Effector CD4-positive, alpha-beta T cell (primary cell): ENCODE data around the gene MTMR2.
"Not testable (repeated sequence)": the region's sequence is repeated elsewhere in the genome, so short reads cannot be mapped to it uniquely, and the experiment has no call there.

Source experiments
- DNase-seq: peaks from one replicate; pipeline ENCODE4 v3.0.0-alpha.2; 2020

MTMR2 gene

DNA sequence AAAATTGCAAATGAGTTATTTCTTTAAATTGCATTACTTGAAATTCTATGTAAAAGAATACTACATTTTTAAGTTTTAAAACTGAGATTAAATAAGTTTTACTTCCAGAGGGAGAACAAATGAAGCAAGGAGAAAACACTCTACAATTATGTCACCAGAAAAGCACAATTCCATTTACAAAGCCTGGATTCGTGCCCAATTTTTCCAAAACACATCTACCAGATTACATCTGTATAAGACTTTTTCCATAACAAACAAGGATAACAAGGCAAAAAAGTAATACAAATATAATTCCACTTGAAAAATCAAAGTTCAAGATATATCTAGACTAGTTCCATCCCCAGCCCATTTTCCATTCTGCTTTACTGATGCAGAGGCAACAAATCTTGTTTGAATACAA, 40.5 kb downstream of the MTMR2 start:
- no peak for DNase-seq

- no peak for DNase-seq
Observed at GRCh38 chr11:95877291-95877690, 46.6 kb downstream of the MTMR2 start.

DNA sequence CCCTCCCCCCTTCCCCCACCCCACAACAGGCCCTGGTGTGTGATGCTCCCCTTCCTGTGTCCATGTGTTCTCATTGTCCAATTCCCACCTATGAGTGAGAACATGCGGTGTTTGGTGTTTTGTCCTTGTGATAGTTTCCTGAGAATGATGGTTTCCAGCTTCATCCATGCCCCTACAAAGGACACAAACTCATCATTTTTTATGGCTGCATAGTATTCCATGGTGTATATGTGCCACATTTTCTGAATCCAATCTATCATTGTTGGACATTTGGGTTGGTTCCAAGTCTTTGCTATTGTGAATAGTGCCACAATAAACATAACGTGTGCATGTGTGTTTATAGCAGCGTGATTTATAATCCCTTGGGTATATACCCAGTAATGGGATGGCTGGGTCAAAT, 53.0 kb downstream of the MTMR2 start:
- not testable (repeated sequence) for DNase-seq

GRCh38 chr11:95867105-95867504, 56.8 kb downstream of the MTMR2 start:
- no peak for DNase-seq

GRCh38 chr11:95863486-95864140, 60.3 kb downstream of the MTMR2 start:
- no peak for DNase-seq

DNA sequence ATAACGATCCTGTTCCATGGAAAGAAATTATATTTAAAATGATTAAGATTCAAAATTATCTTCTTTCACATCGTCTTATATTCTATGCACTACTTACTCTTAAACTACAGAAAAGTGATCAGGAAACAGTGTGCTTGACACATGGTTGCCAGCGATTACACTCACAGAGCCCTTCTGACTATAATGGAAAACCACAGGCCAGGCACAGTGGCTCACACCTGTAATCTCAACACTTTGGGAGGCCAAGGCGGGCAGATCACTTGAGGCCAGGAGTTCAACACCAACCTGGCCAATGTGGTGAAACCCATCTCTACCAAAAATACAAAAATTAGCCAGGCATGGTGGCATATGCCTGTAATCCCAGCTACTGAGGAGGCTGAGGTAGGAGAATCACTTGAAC, 63.9 kb downstream of the MTMR2 start:
- not testable (repeated sequence) for DNase-seq

- DNase-seq, result not testable (repeated sequence)
Observed at GRCh38 chr11:95854362-95854761, 69.5 kb downstream of the MTMR2 start.

GRCh38 chr11:95853862-95854261, 70.0 kb downstream of the MTMR2 start:
- DNase-seq, result no peak

- DNase-seq, result no peak
Observed at GRCh38 chr11:95853138-95853537, 70.8 kb downstream of the MTMR2 start.

GRCh38 chr11:95850137-95850536, 73.8 kb downstream of the MTMR2 start:
- no peak for DNase-seq

- DNase-seq, result no peak
Observed at GRCh38 chr11:95849087-95849825, 74.7 kb downstream of the MTMR2 start.

DNA sequence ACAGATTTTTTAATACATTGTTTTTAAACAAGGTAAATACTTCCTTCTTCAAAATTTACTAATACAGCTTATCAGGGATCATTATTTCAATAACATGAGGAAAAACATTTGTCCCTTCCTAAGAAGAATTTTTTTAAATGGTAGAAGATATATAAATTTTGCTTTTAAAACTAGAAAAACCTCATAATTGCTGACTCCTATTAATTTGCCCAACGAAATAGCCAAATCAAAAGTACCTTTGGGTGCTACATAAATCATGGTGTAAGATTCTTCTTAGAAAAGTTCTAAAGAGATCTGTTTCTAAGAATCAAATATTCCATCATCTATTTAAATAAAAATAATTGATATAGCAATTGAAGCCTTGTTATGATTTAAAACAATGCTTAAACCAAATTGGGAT, 78.7 kb downstream of the MTMR2 start:
- DNase-seq, result no peak

DNA sequence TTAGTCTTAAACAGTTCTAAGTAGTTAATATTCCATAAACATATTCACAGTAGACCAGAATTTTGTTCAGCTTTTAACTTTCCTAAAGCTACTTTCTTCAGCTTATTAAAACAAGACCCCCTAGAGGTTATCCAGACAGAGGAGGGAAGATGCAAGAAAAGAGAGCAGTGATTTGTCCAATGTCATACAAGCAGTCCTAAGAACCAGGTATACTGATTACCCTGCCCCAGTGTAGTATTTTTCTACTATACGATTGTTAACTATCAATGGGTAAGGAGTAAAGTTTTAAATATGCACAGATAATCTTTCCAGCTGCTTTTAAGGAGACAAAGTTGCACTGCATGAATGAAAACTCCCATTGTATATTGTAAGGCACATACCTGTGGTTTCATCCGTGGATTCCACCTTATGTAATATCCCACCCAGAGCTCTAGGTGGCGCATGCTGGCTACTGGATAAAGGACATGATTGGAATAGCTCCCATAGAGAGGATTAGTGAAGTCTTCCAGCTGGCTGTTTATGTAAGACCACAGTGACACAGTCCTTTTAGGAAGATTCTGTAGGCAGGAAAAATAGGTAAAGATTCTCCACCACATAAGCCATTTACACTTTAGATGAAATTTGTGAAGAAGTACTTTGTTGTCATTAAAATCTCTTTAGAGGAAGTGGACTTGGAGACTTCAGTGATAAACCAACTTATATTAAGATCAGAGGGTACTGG, 88.0 kb downstream of the MTMR2 start:
- DNase-seq, result peak; percentile 47

DNA sequence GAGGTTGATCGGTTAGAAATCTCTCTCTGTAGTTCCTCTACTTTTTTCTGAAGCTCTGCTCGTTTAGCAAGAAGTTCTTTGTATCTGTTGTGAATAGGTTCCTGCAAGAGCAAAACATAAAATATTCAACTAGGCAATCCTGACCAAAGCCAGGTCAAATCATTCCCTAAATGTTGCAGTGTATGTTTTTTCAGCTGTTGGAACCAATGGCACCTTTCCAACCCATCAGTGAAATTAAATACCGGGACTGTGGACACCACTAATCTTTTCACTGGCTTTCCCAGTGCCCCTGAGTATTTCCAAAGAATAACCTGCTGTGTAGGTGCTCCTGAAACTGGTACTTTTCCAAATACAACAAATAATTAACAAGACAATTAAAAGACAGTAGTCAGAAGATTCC, 88.6 kb downstream of the MTMR2 start:
- DNase-seq, result no peak

DNA sequence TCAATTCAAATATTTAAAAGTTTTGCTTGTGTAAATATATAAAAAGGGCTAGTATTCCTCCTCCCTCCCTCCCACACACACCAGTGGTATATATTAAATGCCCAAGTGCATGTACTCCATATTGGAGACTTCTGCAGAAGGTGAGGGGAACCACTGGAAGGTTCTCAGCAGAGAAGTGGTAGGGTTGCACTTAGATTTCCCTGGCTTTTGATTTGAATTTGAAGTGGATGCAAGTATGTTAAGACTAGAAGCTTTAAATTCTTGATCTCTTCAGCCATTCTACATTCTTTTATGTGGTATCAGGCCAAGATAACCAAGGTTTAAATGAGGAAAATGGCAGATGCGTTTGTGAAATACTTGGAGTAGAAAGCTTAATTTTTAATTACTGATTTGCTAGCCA, 90.5 kb downstream of the MTMR2 start:
- no peak for DNase-seq

DNA sequence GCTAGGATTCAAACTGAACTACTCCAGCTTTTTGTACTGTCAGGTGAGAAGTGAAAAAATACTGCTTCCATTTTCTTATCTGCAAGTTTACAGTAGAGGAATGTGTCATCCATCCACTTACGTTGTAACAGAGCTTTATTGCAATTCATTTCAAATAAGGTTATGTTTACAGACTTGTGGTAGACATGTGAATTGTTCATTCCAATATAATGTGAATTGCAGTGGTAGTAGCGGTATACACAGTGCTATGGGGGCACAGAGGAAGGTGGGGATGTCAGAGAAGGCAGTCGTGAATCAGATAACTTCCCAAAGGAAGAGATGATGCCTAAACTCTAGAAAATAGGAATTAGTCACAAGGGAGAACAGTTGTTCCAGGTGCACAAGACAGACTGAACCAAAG, 91.1 kb downstream of the MTMR2 start:
- no peak for DNase-seq

DNA sequence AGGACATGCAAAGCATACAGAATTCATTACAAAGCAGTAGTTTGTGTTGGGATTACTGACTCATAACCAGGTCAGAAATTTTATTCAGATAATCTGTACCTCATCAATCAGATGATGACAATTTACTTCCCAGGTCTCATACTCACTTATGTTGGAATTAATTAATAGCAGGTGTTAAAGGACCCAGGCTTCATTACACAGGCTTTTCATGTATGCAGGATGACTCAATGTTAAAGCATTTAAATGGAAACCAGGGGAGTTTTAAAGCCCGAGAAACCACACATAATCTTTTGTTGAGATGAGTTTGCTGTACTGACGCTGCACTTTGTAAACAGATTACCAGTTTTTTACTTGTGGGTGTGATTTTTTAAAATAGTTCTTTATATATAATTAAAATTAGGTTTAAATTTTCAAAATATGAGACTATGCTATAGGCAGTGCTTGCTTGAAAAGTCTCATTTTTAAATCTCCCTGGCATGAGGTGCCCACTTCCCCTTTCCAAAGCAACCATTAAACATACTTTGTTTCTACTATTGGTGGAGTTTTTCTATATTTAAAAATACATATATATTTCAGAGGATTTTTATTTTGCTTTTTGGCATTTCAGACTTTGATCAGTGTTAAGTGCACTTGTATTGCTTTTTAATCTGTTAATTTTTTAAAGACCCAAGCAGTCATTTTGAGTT, 92.6 kb downstream of the MTMR2 start:
- DNase-seq, result no peak

DNA sequence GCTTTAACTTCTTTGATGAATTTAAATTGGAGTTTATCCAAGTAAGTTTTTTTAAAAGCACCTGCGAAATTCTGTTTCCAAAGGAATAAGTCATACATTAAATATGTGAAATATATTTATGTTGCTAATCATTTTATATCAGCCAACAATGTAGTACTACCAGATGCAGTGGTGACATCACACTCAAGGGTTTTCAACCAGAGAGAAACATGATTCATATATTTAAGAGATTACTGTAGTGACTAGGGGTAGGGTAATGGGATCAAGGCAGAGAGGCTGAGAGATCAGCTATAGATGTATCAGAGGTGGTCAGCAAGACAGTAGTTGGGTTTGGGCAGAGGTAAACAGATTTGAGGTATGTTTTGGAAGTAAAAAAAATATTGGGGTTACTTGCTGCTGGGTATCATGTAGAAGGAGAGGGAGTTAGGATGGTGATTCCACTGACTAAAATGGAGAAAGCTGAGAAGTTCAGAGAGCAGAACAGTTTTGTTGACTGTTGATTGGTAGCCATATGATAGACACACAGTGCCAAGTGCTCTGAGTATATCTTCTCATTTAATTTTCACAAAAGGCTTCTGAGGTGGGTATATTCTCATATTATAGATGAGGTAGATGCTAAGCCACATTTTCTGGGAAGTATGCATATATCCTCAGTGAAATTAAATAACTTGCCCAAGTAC, 94.2 kb downstream of the MTMR2 start:
- no peak for DNase-seq

DNA sequence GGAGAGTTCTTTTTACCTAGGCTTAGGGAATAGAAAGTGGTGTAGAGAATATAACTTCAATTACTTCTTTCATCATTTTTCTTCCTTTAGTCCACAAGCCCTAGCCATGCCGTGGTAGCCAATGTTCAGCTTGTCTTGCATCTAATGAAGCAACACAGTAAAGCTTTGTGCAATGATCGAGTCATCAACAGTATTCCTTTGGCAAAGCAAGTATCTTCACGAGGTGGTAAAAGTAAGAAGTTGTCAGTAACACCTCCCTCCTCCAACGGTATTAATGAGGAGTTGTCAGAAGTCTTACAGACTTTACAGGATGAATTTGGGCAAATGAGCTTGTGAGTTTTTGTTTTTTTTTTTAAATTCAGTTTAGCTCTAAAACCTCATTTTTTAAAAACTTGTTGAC, 96.2 kb downstream of the MTMR2 start:
- DNase-seq, result no peak

GRCh38 chr11:95821640-95822039, 102.3 kb downstream of the MTMR2 start:
- DNase-seq, result no peak

DNA sequence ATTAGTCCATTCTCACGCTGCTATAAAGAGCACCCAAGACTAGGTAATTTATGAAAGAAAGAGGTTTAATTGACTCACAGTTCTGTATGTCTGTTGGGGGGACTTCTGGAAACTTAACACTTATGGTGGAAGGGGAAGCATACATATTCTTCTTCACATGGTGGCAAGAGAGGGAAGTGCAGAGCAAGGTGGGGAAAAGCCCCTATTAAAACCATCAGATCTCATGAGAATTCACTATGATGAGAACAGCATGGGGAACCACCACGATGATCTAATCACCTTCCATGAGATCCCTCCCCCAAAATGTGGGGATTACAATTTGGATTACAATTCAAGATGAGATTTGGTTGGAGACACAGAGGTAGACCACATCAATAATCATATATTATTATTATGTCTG, 107.9 kb downstream of the MTMR2 start:
- DNase-seq, result no peak

DNA sequence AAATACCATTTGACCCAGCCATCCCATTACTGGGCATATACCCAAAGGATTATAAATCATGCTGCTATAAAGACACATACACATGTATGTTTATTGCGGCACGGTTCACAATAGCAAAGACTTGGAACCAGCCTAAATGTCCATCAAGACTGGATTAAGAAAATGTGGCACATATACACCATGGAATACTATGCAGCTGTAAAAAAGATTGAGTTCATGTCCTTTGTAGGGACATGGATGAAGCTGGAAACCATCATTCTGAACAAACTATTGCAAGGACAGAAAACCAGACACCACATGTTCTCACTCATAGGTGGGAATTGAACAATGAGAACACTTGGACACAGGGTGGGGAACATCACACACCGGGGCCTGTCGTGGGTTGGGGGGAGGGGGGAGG, 112.9 kb downstream of the MTMR2 start:
- not testable (repeated sequence) for DNase-seq

GRCh38 chr11:95806464-95806863, 117.4 kb downstream of the MTMR2 start:
- not testable (repeated sequence) for DNase-seq
